GM23248 (cell line): ENCODE measurements around the gene MLST8.

Experiments
- EZH2 ChIP-seq: fragments of 200-600 bp; sonication (generic); IDR thresholded peaks from 2 replicates; pipeline ENCODE4 v1.6.1; 2018; ENCODE audit warnings: antibody characterized with exemption, mild to moderate bottlenecking; ENCODE audit not compliant: insufficient read depth, poor library complexity, severe bottlenecking
- EZH2phosphoT487 ChIP-seq: fragments of 200-600 bp; sonication (generic); IDR thresholded peaks from 2 replicates; pipeline ENCODE4 v1.6.1; 2018; ENCODE audit warnings: antibody characterized with exemption, moderate library complexity, mild to moderate bottlenecking, low read depth; ENCODE audit not compliant: insufficient read depth

GRCh38 chr16:2212362-2213324 is 7.4 kb downstream of the MLST8 start:
- TF ChIP-seq EZH2phosphoT487 = no peak
- no peak for TF ChIP-seq EZH2
